T47D (cell line): ENCODE data around the gene KRT86.
"Not testable (repeated sequence)": the region's sequence is repeated elsewhere in the genome, so short reads cannot be mapped to it uniquely, and the experiment has no call there.

Source experiments
- DNase-seq, 2 experiments: peaks; one replicate each; pipeline versions ENCODE4 v3.0.0 to v3.0.0-alpha.2; 2011 to 2012; ENCODE audit warnings: low read depth in 1 of 2, low spot score in 1 of 2
- JUND ChIP-seq: IDR thresholded peaks from 2 replicates; pipeline ENCODE4 v1.6.1; 2012; ENCODE audit warnings: low read depth
- in situ Hi-C: cut with HindIII; loops from 2 replicates; pipeline ENCODE4 v1.10.0; 2016; ENCODE audit warnings: low sequenced_read_pairs, low pct_unique_long_range_greater_than_20kb

KRT86 gene

DNA sequence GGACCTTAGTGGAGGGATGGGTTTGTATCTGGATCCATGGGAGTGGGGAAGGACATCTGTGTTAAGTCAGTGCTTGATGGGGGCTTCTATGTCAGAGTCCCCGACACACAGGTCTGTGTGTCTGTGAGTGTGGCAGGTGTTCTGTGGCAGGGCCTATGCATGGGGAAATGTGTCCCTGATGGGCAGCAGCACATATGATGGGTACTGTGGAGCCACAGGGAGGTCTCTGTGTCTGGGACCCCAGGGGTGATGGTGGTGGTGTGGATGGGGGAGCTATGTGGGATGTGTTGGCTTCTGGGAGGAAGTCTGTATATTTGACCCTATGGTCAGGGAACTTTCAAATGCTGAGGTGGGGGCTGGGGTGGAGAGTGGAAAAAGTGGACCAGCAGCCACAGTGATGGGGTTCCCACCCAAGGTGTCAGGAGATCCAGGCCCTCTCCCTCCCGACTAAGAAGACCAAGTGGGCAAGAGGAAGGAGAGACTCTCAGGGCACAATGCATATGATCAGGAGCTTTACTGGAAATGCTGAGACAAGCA is 24.9 kb upstream of the KRT86 start:
- in situ Hi-C loops, result no loop called here
- DNase-seq, result no peak
- no peak for TF ChIP-seq JUND

DNA sequence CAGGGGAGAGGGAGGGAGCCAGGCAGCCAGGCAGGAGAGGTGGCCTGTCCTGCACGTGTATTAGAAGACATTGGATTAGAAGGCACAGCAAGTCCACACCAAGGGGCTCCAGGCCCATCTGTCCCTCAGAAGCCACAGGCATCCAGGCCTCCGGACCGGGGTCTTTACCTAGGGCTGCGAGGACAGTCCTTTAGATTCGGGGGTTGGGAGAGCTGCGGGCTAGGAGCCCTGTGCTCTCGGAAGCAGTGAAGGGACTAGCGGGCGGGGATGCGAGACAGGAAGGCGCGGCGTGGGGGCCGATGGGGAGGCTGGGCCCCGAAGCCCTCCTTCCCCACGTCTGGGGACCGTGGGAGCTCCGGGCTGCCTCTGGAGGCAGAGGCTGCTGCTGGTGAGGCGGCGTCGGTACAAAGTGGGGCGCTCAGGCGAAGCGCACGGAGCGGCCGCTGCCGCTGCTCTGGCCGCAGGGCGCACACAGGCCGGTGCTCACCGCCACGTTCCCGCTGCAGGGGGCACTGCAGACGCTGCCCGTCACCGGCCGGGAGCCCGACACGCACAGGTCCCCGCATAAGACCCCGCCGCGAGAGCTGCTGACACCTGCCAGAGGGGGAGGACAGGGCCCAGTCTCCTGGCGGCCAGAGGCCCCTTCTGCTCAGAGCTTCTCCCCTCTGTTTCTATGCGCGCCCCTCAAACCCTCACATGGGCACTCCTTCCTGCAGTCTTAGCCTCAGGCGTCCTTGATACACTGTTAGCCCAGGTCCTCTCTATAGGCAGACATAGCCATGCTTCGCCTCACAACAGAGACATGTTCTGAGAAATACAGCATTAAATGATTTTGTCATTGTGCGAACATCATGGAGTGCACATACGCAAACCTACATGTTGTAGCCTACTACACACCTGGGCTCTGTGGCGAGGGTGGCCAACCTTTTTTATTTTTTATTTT is 24.1 kb upstream of the KRT86 start:
- in situ Hi-C loops, result no loop called here
- no peak for DNase-seq

DNA sequence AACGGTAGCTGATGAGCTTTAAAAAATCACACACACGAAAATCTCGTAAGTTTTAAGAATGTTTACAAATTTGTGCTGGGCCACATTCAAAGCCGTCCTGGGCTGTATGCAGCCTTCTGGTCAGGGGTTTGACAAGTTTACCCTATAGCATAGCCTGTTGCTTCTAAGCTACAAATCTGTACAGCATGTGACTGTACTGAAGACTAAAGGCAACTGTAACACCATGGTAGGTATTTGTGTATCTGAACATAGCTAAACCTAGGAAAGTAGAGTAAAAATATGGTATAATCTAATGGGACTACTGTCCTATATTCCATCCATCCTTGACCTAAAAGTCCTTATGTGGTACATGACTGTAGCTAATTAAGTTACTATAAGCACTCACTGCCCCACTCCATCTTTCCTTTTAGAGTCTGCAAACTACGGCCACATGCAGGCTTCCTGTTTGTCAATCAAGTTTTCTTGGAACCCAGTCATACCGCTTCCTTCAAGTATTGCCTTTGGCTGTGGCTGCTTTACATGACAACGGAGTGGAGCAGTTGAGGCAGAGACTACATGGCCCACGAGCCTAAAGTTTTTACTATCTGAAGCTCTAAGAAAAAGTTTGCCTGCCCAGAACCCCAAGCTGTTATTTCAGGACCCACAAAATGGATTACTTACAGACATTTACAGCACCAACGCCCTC is 22.9 kb upstream of the KRT86 start:
- in situ Hi-C loops, result no loop called here

More for the DNA sequence above, 24.1 kb upstream of the KRT86 start:
- TF ChIP-seq JUND, result no peak

DNA sequence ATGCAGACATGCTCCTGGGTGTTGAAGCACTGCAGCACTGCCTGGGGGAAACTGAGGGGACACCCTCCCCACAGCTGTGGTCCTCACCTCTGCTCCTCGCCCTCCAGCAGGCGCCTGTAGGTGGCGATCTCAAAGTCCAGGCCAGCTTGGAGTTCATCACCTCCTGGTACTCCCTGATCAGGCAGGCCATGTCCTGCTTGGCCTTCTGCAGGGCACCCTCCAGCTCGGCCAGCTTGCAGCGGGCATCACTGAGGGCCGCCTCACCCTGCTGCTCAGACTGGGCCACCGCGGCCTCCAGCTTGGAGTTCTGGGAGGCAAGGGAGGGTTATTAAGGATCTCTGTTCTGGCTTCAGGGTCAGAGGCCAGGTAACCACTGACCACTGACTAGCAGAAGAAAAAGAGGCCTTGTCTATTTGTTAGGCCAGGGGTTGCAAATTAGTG is 22.2 kb upstream of the KRT86 start:
- in situ Hi-C loops, DNase-seq: not testable (repeated sequence)

More for the DNA sequence above, 22.9 kb upstream of the KRT86 start:
- TF ChIP-seq JUND, result no peak
- peak in 1 of 2 experiments; percentile 33 for DNase-seq

DNA sequence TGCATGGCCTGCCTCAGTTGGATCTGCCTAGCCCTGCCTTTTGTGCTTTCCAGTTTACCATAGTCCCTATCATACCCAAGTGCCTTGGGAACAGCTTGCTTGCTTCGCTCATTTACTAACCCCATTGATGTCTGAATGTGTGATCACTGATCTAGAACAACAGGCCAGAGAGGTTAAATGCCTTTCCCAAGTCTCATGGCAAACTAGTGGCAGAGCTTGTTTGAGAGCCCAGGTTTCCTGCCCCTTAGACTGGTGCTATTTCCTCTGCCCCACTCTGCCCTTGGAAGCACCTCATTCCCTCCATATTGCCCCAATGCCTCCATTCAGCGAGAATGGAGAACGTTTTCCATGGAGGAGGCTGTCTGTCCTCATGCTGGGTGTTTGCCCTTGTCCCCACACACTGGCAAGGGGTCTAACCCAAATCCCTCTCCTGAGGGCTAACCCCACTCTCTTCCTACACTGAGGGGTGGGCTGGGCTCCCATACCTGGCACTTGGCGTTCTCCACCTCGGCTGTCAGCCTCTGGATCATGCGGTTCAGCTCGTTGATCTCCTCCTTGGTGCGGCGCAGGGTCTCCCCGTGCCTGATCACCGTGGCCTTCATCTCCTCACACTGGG is 21.6 kb upstream of the KRT86 start:
- DNase-seq, result no peak
- in situ Hi-C loops, result no loop called here
- TF ChIP-seq JUND, result no peak

DNA sequence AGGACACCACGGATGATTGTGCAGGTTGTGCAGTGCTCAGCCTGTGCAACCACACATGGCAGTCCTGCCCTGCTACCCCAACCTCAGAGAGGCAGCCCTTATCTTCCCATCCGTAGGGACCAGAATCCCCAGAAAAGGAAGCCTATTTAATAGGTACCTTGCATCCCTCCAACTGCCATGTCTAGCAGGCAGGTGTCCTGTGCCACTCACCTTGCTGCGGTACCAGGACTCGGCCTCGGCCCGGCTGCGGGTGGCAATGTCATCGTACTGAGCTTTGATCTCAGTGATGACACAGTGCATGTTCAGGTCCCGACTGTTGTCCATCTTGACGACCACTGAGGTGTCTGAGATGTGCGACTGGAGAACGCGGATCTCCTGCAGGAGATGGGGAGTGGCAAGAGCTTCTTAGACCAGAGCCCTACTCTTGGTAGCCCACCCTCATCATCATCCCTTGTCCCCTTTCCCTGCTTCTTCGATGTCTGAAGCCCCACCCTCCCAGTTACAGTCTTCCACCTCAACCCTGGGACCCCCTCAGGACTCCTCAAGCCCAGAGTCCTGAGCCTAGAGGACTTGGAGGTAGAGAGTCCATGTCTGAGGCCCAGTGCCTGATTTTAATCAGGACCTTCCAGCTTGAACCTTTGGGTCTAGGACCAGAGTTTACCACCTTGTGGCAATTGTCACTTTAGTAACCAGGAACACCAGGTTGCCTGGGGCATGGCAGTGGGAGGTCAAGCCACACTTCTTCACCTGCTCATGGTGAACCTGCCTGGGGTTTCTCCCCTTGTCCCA is 20.9 kb upstream of the KRT86 start:
- no peak for DNase-seq
- in situ Hi-C loops, result no loop called here
- TF ChIP-seq JUND, result no peak

DNA sequence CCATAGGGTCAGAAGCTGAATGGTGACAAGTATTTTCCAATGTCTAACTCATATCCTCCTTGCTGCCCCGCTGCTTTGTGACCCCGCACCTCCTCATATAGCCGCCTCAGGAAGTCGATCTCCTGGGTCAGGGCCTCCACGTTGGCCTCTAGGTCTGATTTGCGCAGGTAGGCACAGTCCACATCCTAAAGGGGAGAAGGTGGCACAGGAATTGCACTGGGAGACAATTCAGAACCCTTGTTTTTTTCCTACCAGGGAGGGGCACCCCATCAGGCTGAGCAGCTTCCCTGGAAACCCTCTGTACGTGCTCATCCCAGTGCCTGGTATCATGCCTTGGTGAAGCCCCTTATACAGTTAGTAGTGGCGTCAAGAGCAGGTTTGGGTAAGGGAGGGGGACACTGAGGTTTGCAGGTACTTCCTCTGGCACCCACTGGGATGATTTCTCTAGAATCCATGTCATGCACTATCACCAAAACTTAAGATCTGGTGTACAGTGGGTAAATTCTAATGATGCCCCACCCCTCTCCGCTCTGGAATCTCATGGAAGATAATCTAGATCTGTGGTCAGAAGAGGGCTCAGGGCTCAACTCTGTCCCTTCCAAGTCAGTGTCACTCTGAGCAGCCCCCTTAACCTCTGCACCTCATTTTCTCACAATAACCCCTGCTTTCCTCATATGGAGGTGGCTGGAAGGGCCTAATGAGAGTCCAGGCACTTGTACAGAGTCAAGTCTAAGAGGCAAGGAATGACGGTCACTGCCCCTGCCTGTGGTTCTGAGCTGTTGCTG is 20.1 kb upstream of the KRT86 start:
- in situ Hi-C loops, result no loop called here
- DNase-seq, result no peak
- no peak for TF ChIP-seq JUND

DNA sequence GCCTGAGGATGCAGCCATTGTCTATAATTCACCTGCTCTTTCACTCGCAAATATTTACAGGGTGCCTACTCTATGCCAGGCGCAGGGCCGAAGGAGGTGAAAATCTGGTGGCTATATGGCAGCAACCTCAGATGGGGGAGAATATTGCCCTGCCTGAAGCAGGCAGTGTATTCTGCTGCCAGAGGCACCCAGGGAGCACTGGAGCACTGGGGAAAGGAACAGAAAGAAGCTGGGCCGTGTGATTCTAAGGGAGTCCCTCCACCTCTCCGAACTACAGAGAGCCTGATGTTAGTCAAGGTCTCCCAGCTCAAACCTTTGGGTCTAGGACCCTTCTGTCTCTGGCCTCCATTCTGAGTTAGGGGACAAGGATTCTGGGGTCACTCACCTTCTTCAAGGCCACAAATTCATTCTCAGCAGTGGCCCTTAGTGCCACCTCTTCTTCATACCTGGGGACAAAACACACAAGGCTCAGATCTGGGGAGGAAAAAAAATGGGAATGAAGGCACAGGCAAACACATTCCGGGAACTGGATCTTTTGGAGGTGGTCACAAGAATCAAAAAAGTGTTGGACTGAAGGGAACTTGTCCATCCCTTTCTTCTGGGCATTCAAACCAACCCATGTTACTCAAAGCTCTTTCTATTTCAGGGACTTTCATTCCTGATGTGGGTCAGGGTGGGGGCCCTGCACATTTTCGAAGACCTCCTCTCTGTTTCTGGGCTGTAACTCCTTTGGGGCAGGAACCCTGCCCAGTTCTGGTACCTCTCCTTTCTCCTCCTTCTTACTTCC is 19.3 kb upstream of the KRT86 start:
- in situ Hi-C loops, result no loop called here
- no peak for TF ChIP-seq JUND

DNA sequence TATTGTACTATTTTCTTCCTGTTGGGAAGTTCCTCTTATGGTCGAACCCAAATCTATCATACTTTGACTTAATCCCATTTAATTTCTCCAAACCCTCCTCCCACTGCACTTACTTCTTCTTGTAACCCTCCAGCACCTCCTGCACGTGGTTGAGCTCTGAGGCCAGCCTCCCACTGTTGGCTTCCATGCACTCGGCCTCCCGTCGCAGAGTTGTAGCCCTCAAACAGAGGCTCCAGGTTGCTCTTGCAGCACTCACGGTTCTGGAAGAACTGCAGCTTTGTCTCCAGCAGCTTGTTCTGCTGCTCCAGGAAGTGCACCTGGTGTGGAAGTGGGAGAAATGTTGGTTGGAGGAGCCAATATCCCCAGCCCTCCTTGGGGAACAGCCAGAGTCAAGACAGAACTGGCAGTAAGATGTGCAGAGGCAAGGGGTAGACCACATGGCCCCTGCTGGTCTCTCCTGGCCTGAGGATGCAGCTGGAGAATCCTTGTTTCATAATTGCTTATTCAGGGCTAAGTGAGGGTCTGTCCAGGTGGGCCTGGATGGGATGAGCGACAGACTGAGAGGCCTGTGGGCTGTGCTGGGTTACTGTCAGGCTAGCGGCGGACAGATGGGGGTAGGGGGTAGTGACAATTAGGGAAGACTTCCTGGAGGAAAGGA is 18.4 kb upstream of the KRT86 start:
- in situ Hi-C loops, result no loop called here
- no peak for TF ChIP-seq JUND
- no peak for DNase-seq

More for the DNA sequence above, 19.3 kb upstream of the KRT86 start:
- DNase-seq, result no peak

DNA sequence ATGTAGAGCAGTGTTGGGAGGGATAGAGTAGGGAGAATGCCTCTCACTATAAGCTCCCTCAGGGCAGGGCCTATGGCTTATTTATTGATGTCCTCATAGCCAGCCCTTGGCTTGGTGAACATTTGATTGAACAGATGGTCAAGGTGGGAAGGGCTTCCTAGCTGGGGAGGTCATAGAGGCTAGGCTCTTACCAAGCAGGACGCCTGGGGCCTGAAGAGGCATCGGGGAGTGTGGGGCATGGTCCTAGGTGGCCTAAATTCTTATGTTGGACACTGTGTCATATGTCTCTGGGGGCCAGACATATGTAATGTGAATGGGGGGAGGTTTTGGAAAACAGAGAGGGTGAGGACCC is 17.9 kb upstream of the KRT86 start:
- no peak for TF ChIP-seq JUND
- in situ Hi-C loops, result no loop called here
- DNase-seq, result no peak

DNA sequence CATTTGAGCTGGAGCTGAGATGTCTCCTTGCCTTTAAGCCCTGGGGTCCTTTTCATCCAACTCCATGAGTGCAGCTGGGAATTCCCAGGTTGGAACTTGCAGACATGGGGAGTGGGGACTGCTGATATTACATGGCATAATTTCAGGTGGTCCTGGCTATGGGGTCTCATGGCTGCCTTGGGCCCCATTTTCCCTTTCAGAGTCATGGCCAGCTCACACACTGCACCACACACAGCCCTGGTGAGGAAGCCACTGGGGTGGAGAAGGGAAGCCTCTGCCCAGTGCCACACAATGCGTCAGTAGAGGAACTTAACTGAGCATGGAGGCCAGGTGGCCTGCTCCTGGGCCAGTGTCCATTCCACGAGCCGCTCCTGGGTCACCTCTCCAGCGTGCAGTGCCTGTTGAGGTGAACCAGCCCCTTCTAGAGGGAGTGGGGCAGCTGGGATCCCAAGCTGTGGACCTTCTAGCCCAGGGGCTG is 17.3 kb upstream of the KRT86 start:
- DNase-seq, result no peak
- no peak for TF ChIP-seq JUND
- in situ Hi-C loops, result no loop called here

DNA sequence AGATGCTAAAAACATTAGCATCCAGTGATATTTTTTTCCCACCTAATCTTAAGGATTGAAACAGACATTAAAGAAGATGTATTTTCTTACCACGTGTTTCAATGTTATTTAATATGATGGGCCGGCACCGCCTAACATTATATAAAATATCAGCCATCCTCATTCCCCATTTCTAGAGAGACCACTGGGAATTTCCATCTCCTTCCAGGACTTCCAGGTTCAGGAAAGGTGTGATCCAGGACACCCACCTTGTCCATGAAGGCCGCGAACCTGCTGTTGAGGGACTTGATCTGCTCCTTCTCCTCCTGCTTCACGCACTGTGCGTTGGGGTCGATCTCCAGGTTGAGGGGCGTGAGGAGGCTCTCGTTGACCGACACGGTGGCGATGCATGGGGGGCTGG is 16.5 kb upstream of the KRT86 start:
- in situ Hi-C loops, DNase-seq: not testable (repeated sequence)
